ENCODE measurements around the gene GAL.

Gene GAL

GRCh38 chr11:68695531-68695930 is 11.2 kb downstream of the GAL start:
- no peaks in the 10 kb centered on the region for H3K36me3 Mint-ChIP-seq (ENCODE audit: low read depth)
- H3K4me3 Mint-ChIP-seq: no peak overlapping the region
- H3K4me1 Mint-ChIP-seq (ENCODE audit: low read depth): peaks cover 10% of the 10 kb centered on the region
- peaks cover 9% of the 10 kb centered on the region for H3K27me3 Mint-ChIP-seq
- no peak overlapping the region for H3K27ac Mint-ChIP-seq
- H3K9me3 Mint-ChIP-seq: peaks cover 6% of the 10 kb centered on the region
- DNase-seq: no peak

- no peak overlapping the region for H3K4me3 Mint-ChIP-seq
- peaks cover 9% of the 10 kb centered on the region for H3K27me3 Mint-ChIP-seq
- no peak for DNase-seq
- H3K27ac Mint-ChIP-seq: no peak overlapping the region
- H3K4me1 Mint-ChIP-seq (ENCODE audit: low read depth): no peaks in the 10 kb centered on the region
- peaks cover 6% of the 10 kb centered on the region for H3K9me3 Mint-ChIP-seq
- no peaks in the 10 kb centered on the region for H3K36me3 Mint-ChIP-seq (ENCODE audit: low read depth)
Observed at GRCh38 chr11:68698993-68699392, 14.6 kb downstream of the GAL start.

GRCh38 chr11:68704887-68705286 is 20.5 kb downstream of the GAL start:
- H3K4me1 Mint-ChIP-seq (ENCODE audit: low read depth): no peaks in the 10 kb centered on the region
- no peaks in the 10 kb centered on the region for H3K27me3 Mint-ChIP-seq
- H3K36me3 Mint-ChIP-seq (ENCODE audit: low read depth): no peaks in the 10 kb centered on the region
- H3K4me3 Mint-ChIP-seq: no peak overlapping the region
- DNase-seq: no peak
- H3K9me3 Mint-ChIP-seq: no peaks in the 10 kb centered on the region
- H3K27ac Mint-ChIP-seq: no peak overlapping the region

GRCh38 chr11:68707527-68707926 is 23.2 kb downstream of the GAL start:
- H3K27ac Mint-ChIP-seq: no peak overlapping the region
- H3K9me3 Mint-ChIP-seq: no peaks in the 10 kb centered on the region
- DNase-seq: no peak
- no peaks in the 10 kb centered on the region for H3K36me3 Mint-ChIP-seq (ENCODE audit: low read depth)
- no peak overlapping the region for H3K4me3 Mint-ChIP-seq
- H3K27me3 Mint-ChIP-seq: no peaks in the 10 kb centered on the region
- H3K4me1 Mint-ChIP-seq (ENCODE audit: low read depth): no peaks in the 10 kb centered on the region

- H3K4me3 Mint-ChIP-seq: no peak overlapping the region
- H3K27me3 Mint-ChIP-seq: no peaks in the 10 kb centered on the region
- H3K36me3 Mint-ChIP-seq (ENCODE audit: low read depth): no peaks in the 10 kb centered on the region
- no peaks in the 10 kb centered on the region for H3K9me3 Mint-ChIP-seq
- no peak overlapping the region for H3K27ac Mint-ChIP-seq
- no peak for DNase-seq
- H3K4me1 Mint-ChIP-seq (ENCODE audit: low read depth): no peaks in the 10 kb centered on the region
Observed at GRCh38 chr11:68709062-68709461, 24.7 kb downstream of the GAL start.

- Mint-ChIP-seq H3K27ac (no peak overlapping the region), H3K36me3 (ENCODE audit: low read depth) (no peaks in the 10 kb centered on the region), H3K9me3 (no peaks in the 10 kb centered on the region), H3K4me1 (ENCODE audit: low read depth) (no peaks in the 10 kb centered on the region), H3K27me3 (no peaks in the 10 kb centered on the region), H3K4me3 (no peak overlapping the region)
- DNase-seq: no peak
Observed at GRCh38 chr11:68710409-68710808, 26.1 kb downstream of the GAL start.

GRCh38 chr11:68711114-68711513 is 26.8 kb downstream of the GAL start:
- Mint-ChIP-seq H3K36me3 (ENCODE audit: low read depth) (no peaks in the 10 kb centered on the region), H3K27ac (no peak overlapping the region), H3K27me3 (no peaks in the 10 kb centered on the region), H3K4me3 (no peak overlapping the region), H3K9me3 (no peaks in the 10 kb centered on the region), H3K4me1 (ENCODE audit: low read depth) (no peaks in the 10 kb centered on the region)
- DNase-seq: no peak

GRCh38 chr11:68714060-68714856 is 29.9 kb downstream of the GAL start:
- no peak overlapping the region for H3K4me3 Mint-ChIP-seq
- no peaks in the 10 kb centered on the region for H3K27me3 Mint-ChIP-seq
- no peaks in the 10 kb centered on the region for H3K9me3 Mint-ChIP-seq
- H3K36me3 Mint-ChIP-seq (ENCODE audit: low read depth): no peaks in the 10 kb centered on the region
- H3K27ac Mint-ChIP-seq: no peak overlapping the region
- DNase-seq: no peak
- no peaks in the 10 kb centered on the region for H3K4me1 Mint-ChIP-seq (ENCODE audit: low read depth)

- H3K27ac Mint-ChIP-seq: no peak overlapping the region
- H3K4me3 Mint-ChIP-seq: no peak overlapping the region
- no peaks in the 10 kb centered on the region for H3K36me3 Mint-ChIP-seq (ENCODE audit: low read depth)
- H3K9me3 Mint-ChIP-seq: peaks cover 4% of the 10 kb centered on the region
- no peaks in the 10 kb centered on the region for H3K4me1 Mint-ChIP-seq (ENCODE audit: low read depth)
- DNase-seq: no peak
- H3K27me3 Mint-ChIP-seq: no peaks in the 10 kb centered on the region
Observed at GRCh38 chr11:68715456-68716122, 31.2 kb downstream of the GAL start.

- no peak overlapping the region for H3K4me3 Mint-ChIP-seq
- DNase-seq: no peak
Observed at GRCh38 chr11:68721075-68721474, 36.7 kb downstream of the GAL start.

GRCh38 chr11:68722143-68722542 is 37.8 kb downstream of the GAL start:
- Mint-ChIP-seq H3K4me1 (ENCODE audit: low read depth) (no peaks in the 10 kb centered on the region), H3K9me3 (peaks cover 4% of the 10 kb centered on the region), H3K36me3 (ENCODE audit: low read depth) (no peaks in the 10 kb centered on the region)

More at GRCh38 chr11:68721075-68721474, 36.7 kb downstream of the GAL start:
- Mint-ChIP-seq H3K27me3 (no peaks in the 10 kb centered on the region), H3K9me3 (peaks cover 4% of the 10 kb centered on the region), H3K36me3 (ENCODE audit: low read depth) (no peaks in the 10 kb centered on the region), H3K4me1 (ENCODE audit: low read depth) (no peaks in the 10 kb centered on the region), H3K27ac (no peak overlapping the region)

GRCh38 chr11:68724293-68724692 is 39.9 kb downstream of the GAL start:
- Mint-ChIP-seq H3K27me3 (no peaks in the 10 kb centered on the region), H3K27ac (no peak overlapping the region), H3K36me3 (ENCODE audit: low read depth) (no peaks in the 10 kb centered on the region), H3K4me1 (ENCODE audit: low read depth) (no peaks in the 10 kb centered on the region), H3K4me3 (no peak overlapping the region), H3K9me3 (peaks cover 4% of the 10 kb centered on the region)
- DNase-seq: no peak

More at GRCh38 chr11:68722143-68722542, 37.8 kb downstream of the GAL start:
- Mint-ChIP-seq H3K27ac (no peak overlapping the region), H3K4me3 (no peak overlapping the region), H3K27me3 (no peaks in the 10 kb centered on the region)
- DNase-seq: no peak

GRCh38 chr11:68727783-68728182 is 43.4 kb downstream of the GAL start:
- Mint-ChIP-seq H3K27me3 (no peaks in the 10 kb centered on the region), H3K4me3 (no peak overlapping the region), H3K4me1 (ENCODE audit: low read depth) (no peaks in the 10 kb centered on the region), H3K27ac (no peak overlapping the region), H3K9me3 (no peaks in the 10 kb centered on the region), H3K36me3 (ENCODE audit: low read depth) (no peaks in the 10 kb centered on the region)
- DNase-seq: no peak

GRCh38 chr11:68734111-68734510 is 49.8 kb downstream of the GAL start:
- H3K36me3 Mint-ChIP-seq (ENCODE audit: low read depth): no peaks in the 10 kb centered on the region
- H3K27ac Mint-ChIP-seq: no peak overlapping the region

GRCh38 chr11:68735125-68735524 is 50.8 kb downstream of the GAL start:
- H3K4me1 Mint-ChIP-seq (ENCODE audit: low read depth): no peaks in the 10 kb centered on the region
- H3K36me3 Mint-ChIP-seq (ENCODE audit: low read depth): no peaks in the 10 kb centered on the region
- no peaks in the 10 kb centered on the region for H3K27me3 Mint-ChIP-seq
- no peak overlapping the region for H3K4me3 Mint-ChIP-seq
- no peak for DNase-seq
- no peaks in the 10 kb centered on the region for H3K9me3 Mint-ChIP-seq
- no peak overlapping the region for H3K27ac Mint-ChIP-seq

More at GRCh38 chr11:68734111-68734510, 49.8 kb downstream of the GAL start:
- no peaks in the 10 kb centered on the region for H3K4me1 Mint-ChIP-seq (ENCODE audit: low read depth)
- DNase-seq: no peak
- H3K27me3 Mint-ChIP-seq: no peaks in the 10 kb centered on the region
- H3K4me3 Mint-ChIP-seq: no peak overlapping the region
- no peaks in the 10 kb centered on the region for H3K9me3 Mint-ChIP-seq

Data from activated T-cell treated with anti-CD3 and anti-CD28 coated beads, Interleukin-2, amount 50 U/mL, for 24 hours (primary cell).